Measurements from ENCODE around the gene CXorf49. TPM values are rescaled to one million over a fixed set of nuclear protein-coding genes. Genes with fewer than 3 reads are reported as not detected.

The CXorf49 gene
- total RNA-seq, 1 experiment from 2014 or later = not detected

GRCh38 chrX:71665747-71666146, 52.3 kb downstream of the CXorf49 start:
- Histone ChIP-seq H3K79me1 (ENCODE audit: insufficient read depth, low read depth, low read length, poor library complexity, severe bottlenecking) (no peaks in the 10 kb centered on the region), H3K4me1 (ENCODE audit: insufficient read depth, low read length) (no peaks in the 10 kb centered on the region), H3T11ph (ENCODE audit: low read length) (no peak overlapping the region), H2BK5ac (ENCODE audit: insufficient read length, low read length) (no peak overlapping the region), H2BK20ac (ENCODE audit: low read depth, low read length, poor library complexity, severe bottlenecking) (no peak overlapping the region), H4K5ac (ENCODE audit: insufficient read length, low read depth, low read length) (no peak overlapping the region), H4K20me1 (ENCODE audit: control insufficient read depth, insufficient read depth, insufficient read length) (no peaks in the 10 kb centered on the region), H3K56ac (ENCODE audit: insufficient read length, low read depth, low read length) (no peak overlapping the region), H3K9me3 (ENCODE audit: control insufficient read depth, low read depth, low read length) (peaks cover 12% of the 10 kb centered on the region), H3K18ac (ENCODE audit: insufficient read length, low read depth, low read length) (no peak overlapping the region), H3K23me2 (ENCODE audit: insufficient read length, low read depth, low read length, poor library complexity, severe bottlenecking) (no peaks in the 10 kb centered on the region), H2BK15ac (ENCODE audit: low read depth, low read length) (no peak overlapping the region), H3K4ac (ENCODE audit: low read depth, low read length) (no peak overlapping the region), H2AFZ (ENCODE audit: low read length) (no peak overlapping the region), H3K23ac (ENCODE audit: insufficient read length, low read depth, low read length) (no peak overlapping the region), H3K14ac (ENCODE audit: insufficient read depth, low read length) (no peak overlapping the region), H2AK5ac (ENCODE audit: insufficient read length, low read length) (no peak overlapping the region), H2BK120ac (ENCODE audit: low read depth, low read length, poor library complexity, severe bottlenecking) (no peak overlapping the region), H3K79me2 (ENCODE audit: insufficient read depth, low read length) (no peaks in the 10 kb centered on the region), H3K4me2 (ENCODE audit: insufficient read depth, insufficient read length, low read length) (no peak overlapping the region), H4K8ac (replicated peaks; ENCODE audit: insufficient read length, low read depth, low read length) (no peak overlapping the region), H2BK12ac (ENCODE audit: insufficient read length, low read depth, low read length) (no peak overlapping the region), H4K91ac (ENCODE audit: insufficient read length, low read depth, low read length) (no peak overlapping the region), H3K27ac (ENCODE audit: insufficient read length, low read depth, low read length) (no peak overlapping the region), H3K27me3 (ENCODE audit: insufficient read depth, low read length) (no peaks in the 10 kb centered on the region), H3K9ac (ENCODE audit: extremely low read depth, insufficient read length, low read length) (no peak overlapping the region)
- H3K27ac Mint-ChIP-seq = no peak overlapping the region
- DNase-seq = no peak
- H3K36me3 Mint-ChIP-seq (ENCODE audit: insufficient read depth in 1 of 3, low read depth in 3 of 3) = peaks cover 0 to 4% (median 4%) of the 10 kb centered on the region in 3 experiments; a peak in 5 of 7 replicates
- WGBS (ENCODE audit: extremely low coverage, insufficient read length, low lambda C conversion rate) = no CpG with 5 or more reads among the region's 10 CpGs
- no peaks in the 10 kb centered on the region; the same call in none of the 2 replicates for H3K27me3 Mint-ChIP-seq (ENCODE audit: low read depth)
- peaks cover 0 to 5% of the 10 kb centered on the region in 2 experiments; a peak in 1 of 4 replicates for H3K4me1 Mint-ChIP-seq
- no peak overlapping the region for H3K4me3 Mint-ChIP-seq
- TF ChIP-seq CTCF (conservative IDR thresholded peaks at IDR 0.05) = no peak
- H3K9me3 Mint-ChIP-seq = peaks cover 69 to 79% of the 10 kb centered on the region in 2 experiments

All from H9 (cell line).